ENCODE measurements around the gene TRMU.
"Not testable (repeated sequence)": the region's sequence is repeated elsewhere in the genome, so short reads cannot be mapped to it uniquely, and the experiment has no call there.

The TRMU gene

DNA sequence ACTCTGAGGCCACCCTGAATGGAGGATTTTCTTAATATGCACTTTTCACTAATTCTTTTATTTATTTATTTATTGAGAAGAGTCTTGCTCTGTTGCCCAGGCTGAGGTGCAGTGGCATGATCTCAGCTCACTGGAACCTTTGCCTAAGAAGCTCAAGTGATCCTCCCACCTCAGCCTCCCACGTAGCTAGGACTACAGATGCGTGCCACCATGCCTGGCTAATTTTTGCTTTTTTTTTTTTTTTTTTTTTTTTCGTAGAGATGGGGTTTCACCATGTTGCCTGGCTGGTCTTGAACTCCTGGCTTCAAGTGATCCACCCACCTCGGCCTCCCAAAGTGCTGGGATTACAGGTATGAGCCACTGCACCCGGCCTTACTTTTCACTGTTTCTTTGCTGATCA lies 61.5 kb downstream of the TRMU start:
- H3K4me1 ChIP-seq (ENCODE audit: control insufficient read depth, low read depth, low read length); H3K4me2 ChIP-seq (ENCODE audit: low read length); H3K23ac ChIP-seq (ENCODE audit: low read length); H4K5ac ChIP-seq (ENCODE audit: low read length); H3K9ac ChIP-seq (ENCODE audit: low read length); H3K79me2 ChIP-seq (ENCODE audit: control insufficient read depth, insufficient read depth, low read length); H3K4ac ChIP-seq (ENCODE audit: low read depth, low read length); H3K56ac ChIP-seq (ENCODE audit: low read length); H2BK120ac ChIP-seq (ENCODE audit: low read depth, low read length); H3K18ac ChIP-seq (ENCODE audit: low read length); H3K27ac ChIP-seq (ENCODE audit: low read depth, low read length); H2AK5ac ChIP-seq (ENCODE audit: low read length); H3K79me1 ChIP-seq (ENCODE audit: low read length); H3K27me3 ChIP-seq (ENCODE audit: insufficient read depth, low read length, poor library complexity); H2BK5ac ChIP-seq (ENCODE audit: low read length); DNase-seq; H4K8ac ChIP-seq (ENCODE audit: low read depth, low read length); H3K36me3 ChIP-seq (ENCODE audit: control insufficient read depth, insufficient read depth, low read length); H3K4me3 ChIP-seq (ENCODE audit: low read length); H2BK15ac ChIP-seq (replicated peaks; ENCODE audit: low read depth): not testable (repeated sequence)
- WGBS (ENCODE audit: extremely low coverage, insufficient coverage, low lambda C conversion rate): no CpG with 5 or more reads among the region's 5 CpGs

DNA sequence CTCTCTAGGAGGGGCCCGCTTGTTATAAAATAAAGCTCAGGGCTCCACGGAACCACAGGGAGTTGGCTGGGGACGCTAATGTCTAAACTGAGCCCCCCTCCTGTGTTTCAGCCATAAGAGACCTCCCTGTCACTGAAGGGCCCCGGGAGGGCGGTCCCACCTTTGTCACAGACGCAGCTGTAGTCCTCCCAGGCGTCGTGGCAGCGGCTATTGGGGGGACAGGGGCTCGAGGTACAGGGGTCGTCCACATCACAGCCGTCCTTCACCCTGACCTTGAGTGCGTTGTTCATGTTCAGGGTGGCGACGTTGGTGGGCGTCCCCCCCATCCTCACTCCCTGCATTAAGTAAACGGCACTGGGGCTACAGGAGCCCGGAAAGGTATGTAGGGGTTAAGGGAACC lies 62.0 kb downstream of the TRMU start:
- WGBS (ENCODE audit: extremely low coverage, insufficient coverage, low lambda C conversion rate): no CpG with 5 or more reads among the region's 18 CpGs
- H2AK5ac ChIP-seq (ENCODE audit: low read length): no peak overlapping the region
- H3K27me3 ChIP-seq (ENCODE audit: insufficient read depth, low read length, poor library complexity): no peaks in the 10 kb centered on the region
- H4K8ac ChIP-seq (ENCODE audit: low read depth, low read length): no peak overlapping the region
- H3K9ac ChIP-seq (ENCODE audit: low read length): no peak overlapping the region
- no peak overlapping the region for H4K5ac ChIP-seq (ENCODE audit: low read length)
- no peak for DNase-seq
- H3K79me2 ChIP-seq (ENCODE audit: control insufficient read depth, insufficient read depth, low read length): no peaks in the 10 kb centered on the region
- H3K27ac ChIP-seq (ENCODE audit: low read depth, low read length): no peak overlapping the region
- H3K18ac ChIP-seq (ENCODE audit: low read length): no peak overlapping the region
- H3K4me3 ChIP-seq (ENCODE audit: low read length): no peak overlapping the region
- H3K4me2 ChIP-seq (ENCODE audit: low read length): no peak overlapping the region
- H2BK5ac ChIP-seq (ENCODE audit: low read length): no peak overlapping the region
- H3K4me1 ChIP-seq (ENCODE audit: control insufficient read depth, low read depth, low read length): no peaks in the 10 kb centered on the region
- H3K36me3 ChIP-seq (ENCODE audit: control insufficient read depth, insufficient read depth, low read length): no peaks in the 10 kb centered on the region
- H2BK120ac ChIP-seq (ENCODE audit: low read depth, low read length): no peak overlapping the region
- H3K56ac ChIP-seq (ENCODE audit: low read length): no peak overlapping the region
- no peak overlapping the region for H3K23ac ChIP-seq (ENCODE audit: low read length)
- no peak overlapping the region for H2BK15ac ChIP-seq (replicated peaks; ENCODE audit: low read depth)
- H3K79me1 ChIP-seq (ENCODE audit: low read length): no peaks in the 10 kb centered on the region
- no peak overlapping the region for H3K4ac ChIP-seq (ENCODE audit: low read depth, low read length)

DNA sequence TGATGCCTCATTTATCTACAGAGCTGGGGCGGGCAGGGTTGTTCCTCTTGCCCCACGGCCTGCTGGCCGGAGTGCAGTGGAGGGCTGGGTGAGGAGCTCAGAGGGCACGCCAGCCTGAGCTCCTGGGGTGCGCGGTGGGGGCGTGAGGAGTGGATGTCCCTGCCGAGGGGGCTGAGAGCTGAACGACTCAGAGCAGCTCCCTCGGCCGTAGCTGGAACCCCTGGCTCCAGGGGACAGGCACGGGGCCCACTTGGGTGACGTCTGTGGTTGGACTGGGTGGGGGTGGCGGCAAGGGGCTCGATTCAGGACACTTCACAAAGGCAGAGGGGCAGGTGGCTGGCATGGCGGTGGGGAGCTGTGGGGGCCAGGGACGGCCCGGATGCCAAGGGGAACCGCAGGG lies 62.4 kb downstream of the TRMU start:
- H4K5ac ChIP-seq (ENCODE audit: low read length): no peak overlapping the region
- no peak overlapping the region for H3K4me2 ChIP-seq (ENCODE audit: low read length)
- H3K9ac ChIP-seq (ENCODE audit: low read length): no peak overlapping the region
- no CpG with 5 or more reads among the region's 19 CpGs for WGBS (ENCODE audit: extremely low coverage, insufficient coverage, low lambda C conversion rate)
- H2BK5ac ChIP-seq (ENCODE audit: low read length): no peak overlapping the region
- H2BK15ac ChIP-seq (replicated peaks; ENCODE audit: low read depth): no peak overlapping the region
- no peak overlapping the region for H3K4me3 ChIP-seq (ENCODE audit: low read length)
- H3K18ac ChIP-seq (ENCODE audit: low read length): no peak overlapping the region
- DNase-seq: no peak
- H3K79me2 ChIP-seq (ENCODE audit: control insufficient read depth, insufficient read depth, low read length): no peaks in the 10 kb centered on the region
- no peak overlapping the region for H3K56ac ChIP-seq (ENCODE audit: low read length)
- no peak overlapping the region for H4K8ac ChIP-seq (ENCODE audit: low read depth, low read length)
- no peak overlapping the region for H3K23ac ChIP-seq (ENCODE audit: low read length)
- no peak overlapping the region for H2BK120ac ChIP-seq (ENCODE audit: low read depth, low read length)
- H3K27me3 ChIP-seq (ENCODE audit: insufficient read depth, low read length, poor library complexity): no peaks in the 10 kb centered on the region
- H3K27ac ChIP-seq (ENCODE audit: low read depth, low read length): no peak overlapping the region
- no peak overlapping the region for H2AK5ac ChIP-seq (ENCODE audit: low read length)
- no peaks in the 10 kb centered on the region for H3K36me3 ChIP-seq (ENCODE audit: control insufficient read depth, insufficient read depth, low read length)
- no peaks in the 10 kb centered on the region for H3K4me1 ChIP-seq (ENCODE audit: control insufficient read depth, low read depth, low read length)
- no peaks in the 10 kb centered on the region for H3K79me1 ChIP-seq (ENCODE audit: low read length)
- H3K4ac ChIP-seq (ENCODE audit: low read depth, low read length): no peak overlapping the region

DNA sequence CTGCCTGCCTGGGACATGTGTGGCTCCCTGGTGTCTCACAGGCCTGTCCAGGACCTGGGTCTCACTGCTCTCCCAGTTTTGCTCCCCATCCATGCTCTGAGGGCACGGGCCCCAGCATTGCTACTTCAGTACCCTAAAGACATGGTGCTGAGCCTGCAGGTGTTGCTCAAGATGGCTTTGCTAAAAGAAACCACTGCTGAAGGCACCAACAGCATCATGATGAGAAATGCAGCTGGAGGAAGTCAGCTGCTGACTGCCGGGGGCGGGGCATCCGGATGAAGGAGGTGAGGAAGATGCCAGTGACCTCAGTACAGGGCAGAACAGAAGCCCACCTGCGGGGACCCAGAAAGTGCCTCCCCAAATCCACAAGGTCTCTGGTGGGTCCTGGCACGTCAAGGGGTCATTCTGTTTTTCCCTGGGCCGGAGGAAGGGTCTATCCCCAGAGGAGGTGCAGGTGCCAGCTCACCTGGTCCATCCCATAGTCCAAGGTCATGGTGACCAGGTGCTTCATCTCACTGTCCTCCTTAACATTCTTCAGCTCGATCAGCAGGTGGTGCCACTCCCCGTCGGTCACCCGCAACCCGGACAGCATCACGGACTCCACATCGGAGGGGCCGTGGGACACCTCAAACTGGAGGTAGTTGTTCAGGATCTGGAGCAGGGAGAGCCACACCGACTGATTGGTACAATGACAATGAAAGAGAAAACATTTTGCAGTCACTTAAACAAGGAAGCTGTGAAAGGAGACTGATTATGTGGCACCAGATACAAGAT lies 63.9 kb downstream of the TRMU start:
- Histone ChIP-seq H3K56ac (ENCODE audit: low read length) (no peak overlapping the region), H2BK5ac (ENCODE audit: low read length) (no peak overlapping the region), H3K27ac (ENCODE audit: low read depth, low read length) (no peak overlapping the region), H3K27me3 (ENCODE audit: insufficient read depth, low read length, poor library complexity) (no peaks in the 10 kb centered on the region), H3K36me3 (ENCODE audit: control insufficient read depth, insufficient read depth, low read length) (no peaks in the 10 kb centered on the region), H3K4me3 (ENCODE audit: low read length) (no peak overlapping the region), H4K8ac (ENCODE audit: low read depth, low read length) (no peak overlapping the region), H3K79me2 (ENCODE audit: control insufficient read depth, insufficient read depth, low read length) (no peaks in the 10 kb centered on the region), H4K5ac (ENCODE audit: low read length) (no peak overlapping the region), H2AK5ac (ENCODE audit: low read length) (no peak overlapping the region), H3K4me2 (ENCODE audit: low read length) (no peak overlapping the region), H3K79me1 (ENCODE audit: low read length) (no peaks in the 10 kb centered on the region), H2BK15ac (replicated peaks; ENCODE audit: low read depth) (no peak overlapping the region), H3K18ac (ENCODE audit: low read length) (no peak overlapping the region), H3K4me1 (ENCODE audit: control insufficient read depth, low read depth, low read length) (no peaks in the 10 kb centered on the region), H3K9ac (ENCODE audit: low read length) (no peak overlapping the region), H3K23ac (ENCODE audit: low read length) (no peak overlapping the region), H3K4ac (ENCODE audit: low read depth, low read length) (no peak overlapping the region), H2BK120ac (ENCODE audit: low read depth, low read length) (no peak overlapping the region)
- WGBS (ENCODE audit: extremely low coverage, insufficient coverage, low lambda C conversion rate): no CpG with 5 or more reads among the region's 16 CpGs
- no peak for DNase-seq

DNA sequence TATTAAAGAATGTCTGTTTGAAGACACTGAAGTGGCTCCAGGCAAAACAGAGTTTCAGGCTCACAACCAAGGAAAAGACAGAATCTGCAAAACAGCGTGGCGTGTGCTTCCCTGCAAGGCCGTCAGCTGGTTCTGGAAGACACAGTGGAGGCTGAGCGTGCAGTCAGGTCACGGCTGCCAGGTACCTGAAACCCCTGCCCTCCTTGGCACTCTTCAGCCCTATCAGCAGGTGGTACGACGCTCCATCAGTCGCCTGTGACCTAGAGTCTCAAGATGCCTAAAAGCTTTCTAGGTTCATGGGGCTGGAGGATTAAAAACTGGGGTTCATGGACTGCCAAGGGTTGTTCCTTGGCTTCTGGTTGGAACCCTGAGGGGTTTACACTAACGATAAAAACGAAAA lies 65.9 kb downstream of the TRMU start:
- no peaks in the 10 kb centered on the region for H3K36me3 ChIP-seq (ENCODE audit: control insufficient read depth, insufficient read depth, low read length)
- DNase-seq: no peak
- H3K4me3 ChIP-seq (ENCODE audit: low read length): no peak overlapping the region
- H4K8ac ChIP-seq (ENCODE audit: low read depth, low read length): no peak overlapping the region
- H3K4ac ChIP-seq (ENCODE audit: low read depth, low read length): no peak overlapping the region
- H2BK15ac ChIP-seq (replicated peaks; ENCODE audit: low read depth): no peak overlapping the region
- no peaks in the 10 kb centered on the region for H3K4me1 ChIP-seq (ENCODE audit: control insufficient read depth, low read depth, low read length)
- no peak overlapping the region for H2BK120ac ChIP-seq (ENCODE audit: low read depth, low read length)
- H3K27ac ChIP-seq (ENCODE audit: low read depth, low read length): no peak overlapping the region
- no peaks in the 10 kb centered on the region for H3K27me3 ChIP-seq (ENCODE audit: insufficient read depth, low read length, poor library complexity)
- H3K9ac ChIP-seq (ENCODE audit: low read length): no peak overlapping the region
- H2BK5ac ChIP-seq (ENCODE audit: low read length): no peak overlapping the region
- no peak overlapping the region for H3K4me2 ChIP-seq (ENCODE audit: low read length)
- no peak overlapping the region for H2AK5ac ChIP-seq (ENCODE audit: low read length)
- no peak overlapping the region for H3K18ac ChIP-seq (ENCODE audit: low read length)
- H3K56ac ChIP-seq (ENCODE audit: low read length): no peak overlapping the region
- no peaks in the 10 kb centered on the region for H3K79me2 ChIP-seq (ENCODE audit: control insufficient read depth, insufficient read depth, low read length)
- no peak overlapping the region for H3K23ac ChIP-seq (ENCODE audit: low read length)
- H3K79me1 ChIP-seq (ENCODE audit: low read length): no peaks in the 10 kb centered on the region
- WGBS (ENCODE audit: extremely low coverage, insufficient coverage, low lambda C conversion rate): no CpG with 5 or more reads among the region's 10 CpGs
- no peak overlapping the region for H4K5ac ChIP-seq (ENCODE audit: low read length)

DNA sequence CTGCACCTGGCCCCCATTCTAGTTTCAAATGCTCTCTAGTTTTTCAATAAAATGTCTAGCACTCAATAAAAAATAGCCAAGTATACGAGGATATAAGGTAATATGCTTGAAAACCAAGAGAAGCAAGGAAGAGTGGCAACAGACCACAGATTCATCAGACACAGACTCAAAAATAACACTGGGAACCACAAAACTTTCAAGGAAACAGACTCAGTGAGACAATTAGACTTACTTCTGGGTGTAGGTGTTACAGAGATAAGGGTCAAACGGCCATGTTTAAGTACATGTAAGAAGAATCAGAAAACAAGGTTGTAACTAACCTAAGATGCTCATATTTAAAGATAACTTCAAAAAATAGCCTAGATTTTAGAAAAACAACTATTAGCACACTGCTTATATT lies 67.0 kb downstream of the TRMU start:
- H2AK5ac ChIP-seq (ENCODE audit: low read length): no peak overlapping the region
- H3K23ac ChIP-seq (ENCODE audit: low read length): no peak overlapping the region
- H3K36me3 ChIP-seq (ENCODE audit: control insufficient read depth, insufficient read depth, low read length): no peaks in the 10 kb centered on the region
- H2BK120ac ChIP-seq (ENCODE audit: low read depth, low read length): no peak overlapping the region
- no peak overlapping the region for H3K18ac ChIP-seq (ENCODE audit: low read length)
- no peak for DNase-seq
- H2BK5ac ChIP-seq (ENCODE audit: low read length): no peak overlapping the region
- no peak overlapping the region for H3K27ac ChIP-seq (ENCODE audit: low read depth, low read length)
- H3K4me2 ChIP-seq (ENCODE audit: low read length): no peak overlapping the region
- H2BK15ac ChIP-seq (replicated peaks; ENCODE audit: low read depth): no peak overlapping the region
- no peak overlapping the region for H4K8ac ChIP-seq (ENCODE audit: low read depth, low read length)
- H3K4me1 ChIP-seq (ENCODE audit: control insufficient read depth, low read depth, low read length): no peaks in the 10 kb centered on the region
- H3K27me3 ChIP-seq (ENCODE audit: insufficient read depth, low read length, poor library complexity): no peaks in the 10 kb centered on the region
- no peak overlapping the region for H3K9ac ChIP-seq (ENCODE audit: low read length)
- WGBS (ENCODE audit: extremely low coverage, insufficient coverage, low lambda C conversion rate): no CpG with 5 or more reads among the region's 2 CpGs
- H3K56ac ChIP-seq (ENCODE audit: low read length): no peak overlapping the region
- no peak overlapping the region for H3K4ac ChIP-seq (ENCODE audit: low read depth, low read length)
- no peak overlapping the region for H4K5ac ChIP-seq (ENCODE audit: low read length)
- no peaks in the 10 kb centered on the region for H3K79me2 ChIP-seq (ENCODE audit: control insufficient read depth, insufficient read depth, low read length)
- H3K4me3 ChIP-seq (ENCODE audit: low read length): no peak overlapping the region
- H3K79me1 ChIP-seq (ENCODE audit: low read length): no peaks in the 10 kb centered on the region
